Heart right ventricle (tissue), 16 donors: Measurements from ENCODE around the gene GPX2. TPM values are rescaled to one million over a fixed set of nuclear protein-coding genes. Genes with fewer than 3 reads are reported as not detected.

ENCODE experiments used
- ATAC-seq, 8 donors: fragments of 200-7000 bp; cut with Tn5 transposase; one replicate each; pipeline ENCODE4 v1.9.1; 2020; ENCODE audit warnings: mild to moderate bottlenecking in 8 of 8, moderate library complexity in 8 of 8, moderate number of reproducible peaks in 1 of 8
- DNase-seq, 2 donors: peaks; one replicate each; pipeline ENCODE4 v3.0.0-alpha.2; 2020
- H3K27ac ChIP-seq, 10 donors: fragments of 200-600 bp; sonication (generic) in 2 of 10; one replicate each; pipeline versions ENCODE4 v1.5.0 to v1.8.0; 2020 to 2022; ENCODE audit warnings: mild to moderate bottlenecking in 3 of 10
- H3K27me3 ChIP-seq, 7 donors: fragments of 200-600 bp; one replicate each; pipeline ENCODE4 v1.8.0; 2021 to 2022; ENCODE audit warnings: mild to moderate bottlenecking in 2 of 7
- H3K36me3 ChIP-seq, 9 donors: fragments of 200-600 bp; sonication (generic) in 1 of 9; one replicate each; pipeline versions ENCODE4 v1.5.0 to v1.8.0; 2020 to 2022; ENCODE audit warnings: mild to moderate bottlenecking in 2 of 9
- H3K4me1 ChIP-seq, 9 donors: fragments of 200-600 bp; sonication (generic) in 1 of 9; one replicate each; pipeline versions ENCODE4 v1.5.0 to v1.8.0; 2020 to 2022; ENCODE audit warnings: mild to moderate bottlenecking in 4 of 9
- H3K4me3 ChIP-seq, 10 donors: fragments of 200-600 bp; sonication (generic) in 2 of 10; one replicate each; pipeline versions ENCODE4 v1.5.0 to v1.8.0; 2020 to 2022; ENCODE audit warnings: mild to moderate bottlenecking in 7 of 10, moderate library complexity in 2 of 10
- H3K9me3 ChIP-seq, 11 donors: fragments of 200-600 bp in 10 of 11; sonication (generic) in 2 of 11; one replicate each; pipeline versions ENCODE4 v1.5.0 to v1.8.0; 2013 to 2022; ENCODE audit warnings: mild to moderate bottlenecking in 2 of 11, control low read depth in 1 of 11, moderate library complexity in 1 of 11
- WGBS, 2 donors: extraction: QIAGEN DNeasy Blood & Tissue Kit; methylation state at CpG; one replicate each; pipeline ENCODE4 v1.1.7; 2013; ENCODE audit warnings: inconsistent platforms in 1 of 2; 5-methylcytosine and 5-hydroxymethylcytosine counted together
- intact Hi-C, 10 donors: fragments of 100-400 bp; cut with DNase I; formaldehyde crosslinking; loops; one replicate each; pipeline versions ENCODE4 v1.11.1 to v1.14.2; 2022
- polyA plus RNA-seq, 2 donors: library from polyadenylated mRNA; stranded (reverse); fragments of 200-250 nt; gene quantifications; one replicate each; pipeline ENCODE4 v1.2.3, GENCODE V29; 2013
- total RNA-seq, 10 donors: library from RNA; stranded (reverse); fragmentation: NEBNext Ultra II Directional in 3 of 10; extraction: Animal tissue kit (Norgen Biotek cat#: 25700) in 3 of 10; gene quantifications; one replicate each; pipeline versions ENCODE4 v1.2.1 to v1.2.4, GENCODE V29; 2021 to 2023
- TF ChIP-seq, protein P1 (sequence below), 9 donors: fragments of 200-600 bp; sonication (generic) in 2 of 9; IDR thresholded peaks; one replicate each; pipeline versions ENCODE4 v1.5.0 to v1.8.0; 2021 to 2022; ENCODE audit warnings: antibody characterized with exemption in 9 of 9, mild to moderate bottlenecking in 5 of 9, moderate library complexity in 1 of 9
- donor health status: Arrhythmogenic right ventricular cardiomyopathy.
- donor health status: ischemic (EF 13 %, LVEDD 7.1; RV severe dilation, severe dysfunction).
- donor health status: healthy with polysubstance abuse.
- donor health status: DM: no; HTN: yes; CAD: no.
- donor health status: DM: no; HTN: no; CAD: no.
- donor health status: ischemic (EF 25% LVEDD 6.9; RV normal size, moderate dysfunction).
- donor health status: ischemic (EF 25% LVEDD 5.7; RV mildly dilated, moderate dysfunction).
- donor health status: healthy.
- donor health status: DM: yes; HTN: yes; CAD: no.
- donor health status: Ischemic cardiomyopathy.
- donor health status: ischemic (EF 35%, LVEDD 5.7; RV mildly dilated, moderate dysfunction).
- donor health status: nonischemic (EF 11% LVEDD 7.7; RV severe dilation, severe dysfunction).
- donor health status: DM: yes; HTN: yes; CAD: no.
- donor health status: PGD.
- donor health status: ischemic (EF 29% LVEDD 5.4; RV normal size, mild dysfunction).
- donor health status: nonischemic (EF 23%, LVEDD 6.1; RV moderate dilation, normal function).

The GPX2 gene
- total and polyA plus RNA-seq, 12 donors = not detected

- Histone ChIP-seq H3K27ac (no peak overlapping the region), H3K27me3 (peaks cover 0 to 21% (median 0%) of the 10 kb centered on the region in 7 donors), H3K4me3 (no peak overlapping the region), H3K36me3 (no peaks in the 10 kb centered on the region), H3K9me3 (no peaks in the 10 kb centered on the region), H3K4me1 (peaks cover 3 to 20% (median 11%) of the 10 kb centered on the region in 9 donors)
- DNase-seq = no peak
- no peak for ATAC-seq
- TF ChIP-seq, protein P1, sequence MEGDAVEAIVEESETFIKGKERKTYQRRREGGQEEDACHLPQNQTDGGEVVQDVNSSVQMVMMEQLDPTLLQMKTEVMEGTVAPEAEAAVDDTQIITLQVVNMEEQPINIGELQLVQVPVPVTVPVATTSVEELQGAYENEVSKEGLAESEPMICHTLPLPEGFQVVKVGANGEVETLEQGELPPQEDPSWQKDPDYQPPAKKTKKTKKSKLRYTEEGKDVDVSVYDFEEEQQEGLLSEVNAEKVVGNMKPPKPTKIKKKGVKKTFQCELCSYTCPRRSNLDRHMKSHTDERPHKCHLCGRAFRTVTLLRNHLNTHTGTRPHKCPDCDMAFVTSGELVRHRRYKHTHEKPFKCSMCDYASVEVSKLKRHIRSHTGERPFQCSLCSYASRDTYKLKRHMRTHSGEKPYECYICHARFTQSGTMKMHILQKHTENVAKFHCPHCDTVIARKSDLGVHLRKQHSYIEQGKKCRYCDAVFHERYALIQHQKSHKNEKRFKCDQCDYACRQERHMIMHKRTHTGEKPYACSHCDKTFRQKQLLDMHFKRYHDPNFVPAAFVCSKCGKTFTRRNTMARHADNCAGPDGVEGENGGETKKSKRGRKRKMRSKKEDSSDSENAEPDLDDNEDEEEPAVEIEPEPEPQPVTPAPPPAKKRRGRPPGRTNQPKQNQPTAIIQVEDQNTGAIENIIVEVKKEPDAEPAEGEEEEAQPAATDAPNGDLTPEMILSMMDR (IDR thresholded peaks at IDR 0.05) = no peak
- 86 to 92% methylated on average over 7 of the region's 7 CpGs for WGBS, 2 donors
- intact Hi-C loops = no loop called here
Measured at GRCh38 chr14:64968167-64968566, 25.6 kb upstream of the GPX2 start.

DNA sequence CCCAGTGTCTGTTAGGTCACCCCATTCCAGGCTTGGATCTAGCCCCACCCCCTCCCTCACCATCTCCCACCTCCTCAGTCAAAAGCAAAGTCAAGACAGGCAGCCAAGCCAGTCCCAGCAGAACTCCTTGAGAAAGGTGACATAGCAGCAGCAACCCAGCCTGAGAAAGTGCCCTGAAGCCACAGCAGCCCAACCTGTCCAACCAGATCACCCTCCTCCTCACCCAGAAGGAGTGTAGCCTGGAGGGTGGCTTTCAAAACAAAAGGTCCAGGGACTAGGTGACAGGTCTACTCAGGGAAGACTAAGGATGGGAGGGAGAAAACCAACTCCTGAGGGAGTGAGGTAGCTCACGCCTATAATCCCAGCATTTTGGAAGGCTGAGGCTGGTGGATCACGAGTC, 24.4 kb upstream of the GPX2 start:
- WGBS, 2 donors = 97 to 100% methylated on average over 2 of the region's 2 CpGs
- TF ChIP-seq, protein P1 (IDR thresholded peaks at IDR 0.05) = no peak
- H3K27ac ChIP-seq = no peak overlapping the region
- peaks cover 3 to 15% (median 11%) of the 10 kb centered on the region in 9 donors for H3K4me1 ChIP-seq
- intact Hi-C loops = no loop called here
- ATAC-seq = no peak
- no peak for DNase-seq
- H3K27me3 ChIP-seq = peaks cover 0 to 11% (median 0%) of the 10 kb centered on the region in 7 donors
- no peaks in the 10 kb centered on the region for H3K36me3 ChIP-seq
- H3K9me3 ChIP-seq = no peaks in the 10 kb centered on the region
- H3K4me3 ChIP-seq = no peak overlapping the region

GRCh38 chr14:64965356-64966000, 22.9 kb upstream of the GPX2 start:
- H3K4me1 ChIP-seq = peaks cover 0 to 9% (median 7%) of the 10 kb centered on the region in 9 donors
- H3K36me3 ChIP-seq = no peaks in the 10 kb centered on the region
- ATAC-seq = peak in 1 of 8 donors; percentile 17
- H3K4me3 ChIP-seq = no peak overlapping the region
- intact Hi-C loops = no loop called here
- H3K27me3 ChIP-seq = no peaks in the 10 kb centered on the region
- TF ChIP-seq, protein P1 (IDR thresholded peaks at IDR 0.05) = no peak
- DNase-seq = no peak
- H3K9me3 ChIP-seq = no peaks in the 10 kb centered on the region
- H3K27ac ChIP-seq = no peak overlapping the region
- WGBS, 2 donors = 85 to 88% methylated on average over 15 of the region's 15 CpGs

DNA sequence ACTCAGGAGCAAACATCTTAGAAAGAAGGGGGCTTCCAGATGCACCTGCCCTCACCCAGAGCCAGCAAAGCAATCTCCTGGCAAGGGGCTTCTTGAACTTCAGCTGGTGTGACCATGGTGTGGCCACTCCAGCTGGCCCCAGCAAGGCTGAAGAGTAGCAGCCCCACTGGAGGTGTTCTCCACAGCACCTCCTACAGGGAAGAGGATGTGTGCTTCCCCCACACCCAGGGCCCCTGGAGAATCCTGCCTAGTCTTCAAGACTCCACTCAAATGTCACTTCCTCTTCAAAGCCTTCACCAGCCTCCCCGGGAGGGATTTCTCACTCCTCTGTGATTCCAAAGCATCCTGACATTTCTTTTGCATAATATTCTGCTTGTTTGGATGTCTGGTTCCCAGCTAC, 21.1 kb upstream of the GPX2 start:
- H3K4me3 ChIP-seq = no peak overlapping the region
- no peak overlapping the region for H3K27ac ChIP-seq
- ATAC-seq (no peak), DNase-seq (no peak)
- intact Hi-C loops = no loop called here
- TF ChIP-seq, protein P1 (IDR thresholded peaks at IDR 0.05) = no peak
- peaks cover 0 to 12% (median 9%) of the 10 kb centered on the region in 9 donors for H3K4me1 ChIP-seq
- 54% methylated on average over 1 of the region's 1 CpG for WGBS, 2 donors
- H3K36me3 ChIP-seq = no peaks in the 10 kb centered on the region
- no peaks in the 10 kb centered on the region for H3K27me3 ChIP-seq
- H3K9me3 ChIP-seq = no peaks in the 10 kb centered on the region
